ENCODE measurements around the gene PLEKHM3.
"Not testable (repeated sequence)": the region's sequence is repeated elsewhere in the genome, so short reads cannot be mapped to it uniquely, and the experiment has no call there.

The PLEKHM3 gene

GRCh38 chr2:207956771-207957170 is 68.6 kb downstream of the PLEKHM3 start:
- no peak overlapping the region for H3K27ac Mint-ChIP-seq
- H3K36me3 Mint-ChIP-seq, result peaks cover 7 to 11% of the 10 kb centered on the region in 2 donors
- no peak overlapping the region for H3K4me3 Mint-ChIP-seq
- no peaks in the 10 kb centered on the region for H3K9me3 Mint-ChIP-seq
- no peak for DNase-seq
- no peaks in the 10 kb centered on the region for H3K27me3 Mint-ChIP-seq
- ATAC-seq (replicated peaks), result no peak
- H3K4me1 Mint-ChIP-seq, result peaks cover 6 to 25% of the 10 kb centered on the region in 2 donors

GRCh38 chr2:207955456-207955855 is 69.9 kb downstream of the PLEKHM3 start:
- H3K36me3 Mint-ChIP-seq, result peaks cover 3 to 13% of the 10 kb centered on the region in 2 donors
- DNase-seq (no peak), ATAC-seq (replicated peaks) (no peak)
- H3K27ac Mint-ChIP-seq, result no peak overlapping the region
- H3K4me3 Mint-ChIP-seq, result no peak overlapping the region
- H3K27me3 Mint-ChIP-seq, result no peaks in the 10 kb centered on the region
- H3K9me3 Mint-ChIP-seq, result no peaks in the 10 kb centered on the region
- H3K4me1 Mint-ChIP-seq, result peaks cover 10 to 30% of the 10 kb centered on the region in 2 donors

GRCh38 chr2:207953354-207953753 is 72.0 kb downstream of the PLEKHM3 start:
- no peaks in the 10 kb centered on the region for H3K27me3 Mint-ChIP-seq
- DNase-seq (no peak), ATAC-seq (replicated peaks) (no peak)
- H3K36me3 Mint-ChIP-seq, result peaks cover 0 to 10% of the 10 kb centered on the region in 2 donors
- H3K9me3 Mint-ChIP-seq, result no peaks in the 10 kb centered on the region
- H3K4me1 Mint-ChIP-seq, result peaks cover 9 to 24% of the 10 kb centered on the region in 2 donors
- no peak overlapping the region for H3K4me3 Mint-ChIP-seq
- no peak overlapping the region for H3K27ac Mint-ChIP-seq

- Mint-ChIP-seq H3K4me1 (peaks cover 9 to 24% of the 10 kb centered on the region in 2 donors), H3K4me3 (no peak overlapping the region), H3K36me3 (peaks cover 0 to 10% of the 10 kb centered on the region in 2 donors), H3K27ac (no peak overlapping the region), H3K9me3 (no peaks in the 10 kb centered on the region), H3K27me3 (no peaks in the 10 kb centered on the region)
- ATAC-seq (replicated peaks) (no peak), DNase-seq (no peak)
Observed at GRCh38 chr2:207952564-207953345, 72.6 kb downstream of the PLEKHM3 start.

- Mint-ChIP-seq H3K4me3 (no peak overlapping the region), H3K9me3 (no peaks in the 10 kb centered on the region), H3K36me3 (peaks cover 0 to 10% of the 10 kb centered on the region in 2 donors), H3K27me3 (no peaks in the 10 kb centered on the region), H3K4me1 (peaks cover 9 to 18% of the 10 kb centered on the region in 2 donors), H3K27ac (no peak overlapping the region)
- DNase-seq, result no peak
- peak in 1 of 2 donors; percentile 34 for ATAC-seq (replicated peaks)
Observed at GRCh38 chr2:207951734-207952470, 73.4 kb downstream of the PLEKHM3 start.

GRCh38 chr2:207950761-207951114 is 74.6 kb downstream of the PLEKHM3 start:
- no peak overlapping the region for H3K27ac Mint-ChIP-seq
- peaks cover 9 to 14% of the 10 kb centered on the region in 2 donors for H3K4me1 Mint-ChIP-seq
- no peak for DNase-seq
- no peak for ATAC-seq (replicated peaks)
- no peak overlapping the region for H3K4me3 Mint-ChIP-seq
- H3K27me3 Mint-ChIP-seq, result no peaks in the 10 kb centered on the region
- H3K9me3 Mint-ChIP-seq, result no peaks in the 10 kb centered on the region
- peaks cover 0 to 5% of the 10 kb centered on the region in 2 donors for H3K36me3 Mint-ChIP-seq

GRCh38 chr2:207950063-207950760 is 75.1 kb downstream of the PLEKHM3 start:
- Mint-ChIP-seq H3K27me3 (no peaks in the 10 kb centered on the region), H3K36me3 (peaks cover under 1 to 7% of the 10 kb centered on the region in 2 donors), H3K27ac (no peak overlapping the region), H3K4me3 (no peak overlapping the region), H3K9me3 (no peaks in the 10 kb centered on the region), H3K4me1 (peaks cover 9 to 14% of the 10 kb centered on the region in 2 donors)
- no peak for ATAC-seq (replicated peaks)
- DNase-seq, result no peak

- H3K27me3 Mint-ChIP-seq; H3K4me3 Mint-ChIP-seq; H3K27ac Mint-ChIP-seq; ATAC-seq (replicated peaks); DNase-seq; H3K9me3 Mint-ChIP-seq: not testable (repeated sequence)
- Mint-ChIP-seq H3K36me3 (peaks cover 7 to 10% of the 10 kb centered on the region in 2 donors), H3K4me1 (peaks cover 9 to 14% of the 10 kb centered on the region in 2 donors)
Observed at GRCh38 chr2:207949245-207949644, 76.1 kb downstream of the PLEKHM3 start.

- no peak overlapping the region for H3K4me3 Mint-ChIP-seq
- no peak overlapping the region for H3K27ac Mint-ChIP-seq
- ATAC-seq (replicated peaks), result no peak
- no peak for DNase-seq
- H3K27me3 Mint-ChIP-seq, result no peaks in the 10 kb centered on the region
- H3K9me3 Mint-ChIP-seq, result no peaks in the 10 kb centered on the region
- peaks cover 20% of the 10 kb centered on the region in 2 donors for H3K36me3 Mint-ChIP-seq
- no peaks in the 10 kb centered on the region for H3K4me1 Mint-ChIP-seq
Observed at GRCh38 chr2:207944979-207945600, 80.2 kb downstream of the PLEKHM3 start.

GRCh38 chr2:207944334-207944733 is 81.0 kb downstream of the PLEKHM3 start:
- no peak for DNase-seq
- H3K27ac Mint-ChIP-seq, result no peak overlapping the region
- H3K9me3 Mint-ChIP-seq, result no peaks in the 10 kb centered on the region
- peaks cover 20% of the 10 kb centered on the region in 2 donors for H3K36me3 Mint-ChIP-seq
- no peak overlapping the region for H3K4me3 Mint-ChIP-seq
- no peaks in the 10 kb centered on the region for H3K27me3 Mint-ChIP-seq
- H3K4me1 Mint-ChIP-seq, result peaks cover 0 to 2% of the 10 kb centered on the region in 2 donors
- no peak for ATAC-seq (replicated peaks)

- Mint-ChIP-seq H3K27ac (no peak overlapping the region), H3K9me3 (no peaks in the 10 kb centered on the region), H3K36me3 (peaks cover 14 to 17% of the 10 kb centered on the region in 2 donors), H3K4me1 (peaks cover 0 to 4% of the 10 kb centered on the region in 2 donors), H3K4me3 (no peak overlapping the region), H3K27me3 (no peaks in the 10 kb centered on the region)
- ATAC-seq (replicated peaks) (no peak), DNase-seq (no peak)
Observed at GRCh38 chr2:207939342-207940108, 85.8 kb downstream of the PLEKHM3 start.

GRCh38 chr2:207938886-207939285 is 86.4 kb downstream of the PLEKHM3 start:
- no peak for ATAC-seq (replicated peaks)
- Mint-ChIP-seq H3K27me3 (no peaks in the 10 kb centered on the region), H3K4me3 (no peak overlapping the region), H3K27ac (no peak overlapping the region), H3K36me3 (peaks cover 9 to 13% of the 10 kb centered on the region in 2 donors), H3K9me3 (no peaks in the 10 kb centered on the region), H3K4me1 (peaks cover 0 to 4% of the 10 kb centered on the region in 2 donors)
- no peak for DNase-seq

- peaks cover 8 to 12% of the 10 kb centered on the region in 2 donors for H3K36me3 Mint-ChIP-seq
- no peak overlapping the region for H3K4me3 Mint-ChIP-seq
- peaks cover 0 to 4% of the 10 kb centered on the region in 2 donors for H3K4me1 Mint-ChIP-seq
- no peak overlapping the region for H3K27ac Mint-ChIP-seq
- H3K9me3 Mint-ChIP-seq, result no peaks in the 10 kb centered on the region
- ATAC-seq (replicated peaks), result no peak
- no peak for DNase-seq
- H3K27me3 Mint-ChIP-seq, result no peaks in the 10 kb centered on the region
Observed at GRCh38 chr2:207938415-207938814, 86.9 kb downstream of the PLEKHM3 start.

All from stimulated activated naive B cell treated with anti-CD40 and anti-IgM and Interleukin-4, amounts not matched to agents 10 μg/mL and 1 μg/mL and 100 μg/mL, for 72 hours (primary cell).